ENCODE data around the gene DCAF5. TPM values are rescaled to one million over a fixed set of nuclear protein-coding genes. Genes with fewer than 3 reads are reported as not detected.
A peak's percentile ranks its signal among the peaks of the same experiment; 100 is the strongest.

Gene DCAF5
- total and polyA plus RNA-seq, 9 donors: 24.9 to 50.1 (median 42.4) TPM

- Histone ChIP-seq H3K4me1 (ENCODE audit: insufficient read depth) (peaks cover 2% of the 10 kb centered on the region), H3K36me3 (no peaks in the 10 kb centered on the region), H3K9me3 (no peaks in the 10 kb centered on the region), H3K4me3 (peak overlapping the region; percentile 84), H3K27me3 (no peaks in the 10 kb centered on the region), H3K27ac (peak overlapping the region; percentile 72 to 83)
- DNase-seq: peak; percentile 24 to 39 (median 34)
- intact Hi-C loops (cut with DNase I): no loop called here
- WGBS, 3 donors: 1 to 2% (median 1%) methylated on average over 13 of the region's 13 CpGs
- no peak for TF ChIP-seq POLR2A (IDR thresholded peaks at IDR 0.05)
- no peak for TF ChIP-seq EP300 (IDR thresholded peaks at IDR 0.05)
- TF ChIP-seq CTCF (IDR thresholded peaks at IDR 0.05): no peak
Observed at GRCh38 chr14:69153873-69154270, 953 bp upstream of the DCAF5 start.

- Histone ChIP-seq H3K27ac (peak overlapping the region; percentile 72 to 83), H3K9me3 (no peaks in the 10 kb centered on the region), H3K27me3 (no peaks in the 10 kb centered on the region), H3K36me3 (no peaks in the 10 kb centered on the region), H3K4me1 (ENCODE audit: insufficient read depth) (peaks cover 2% of the 10 kb centered on the region), H3K4me3 (peak overlapping the region; percentile 84)
- TF ChIP-seq POLR2A (IDR thresholded peaks at IDR 0.05) (peak; percentile 72), CTCF (IDR thresholded peaks at IDR 0.05) (peak in 2 of 3 donors; percentile 30 to 33), EP300 (IDR thresholded peaks at IDR 0.05) (no peak)
- peak in 2 of 5 donors; percentile 48 to 90 for DNase-seq
- intact Hi-C loops (cut with DNase I): no loop called here
- WGBS, 3 donors: 0 to 1% (median 1%) methylated on average over 69 to 72 of the region's 72 CpGs
Observed at GRCh38 chr14:69153152-69153872, 393 bp upstream of the DCAF5 start.

GRCh38 chr14:69152181-69152901, 578 bp downstream of the DCAF5 start:
- TF ChIP-seq POLR2A (IDR thresholded peaks at IDR 0.05): no peak
- no peak for TF ChIP-seq CTCF (IDR thresholded peaks at IDR 0.05)
- TF ChIP-seq EP300 (IDR thresholded peaks at IDR 0.05): no peak
- no peaks in the 10 kb centered on the region for H3K36me3 ChIP-seq
- WGBS, 3 donors: 1% methylated on average over 29 to 38 of the region's 38 CpGs

GRCh38 chr14:69151458-69152180, 1.3 kb downstream of the DCAF5 start:
- intact Hi-C loops (cut with DNase I): no loop called here
- Histone ChIP-seq H3K4me1 (ENCODE audit: insufficient read depth) (peaks cover 2% of the 10 kb centered on the region), H3K36me3 (no peaks in the 10 kb centered on the region), H3K9me3 (no peaks in the 10 kb centered on the region), H3K27me3 (no peaks in the 10 kb centered on the region), H3K4me3 (peak overlapping the region; percentile 84), H3K27ac (peak overlapping the region; percentile 72 to 83)
- peak; percentile 34 to 55 (median 37) for TF ChIP-seq CTCF (IDR thresholded peaks at IDR 0.05)
- TF ChIP-seq POLR2A (IDR thresholded peaks at IDR 0.05): no peak
- WGBS, 3 donors: 0 to 1% (median 0%) methylated on average over 30 to 56 of the region's 57 CpGs
- peak; percentile 71 to 81 (median 79) for DNase-seq

More at GRCh38 chr14:69152181-69152901, 578 bp downstream of the DCAF5 start:
- DNase-seq: peak in 2 of 5 donors; percentile 15 to 22
- intact Hi-C loops (cut with DNase I): no loop called here
- Histone ChIP-seq H3K27ac (peak overlapping the region; percentile 72 to 83), H3K9me3 (no peaks in the 10 kb centered on the region), H3K4me3 (peak overlapping the region; percentile 84), H3K27me3 (no peaks in the 10 kb centered on the region), H3K4me1 (ENCODE audit: insufficient read depth) (peaks cover 2% of the 10 kb centered on the region)

All from ovary (tissue), 9 donors.